ENCODE results near the gene SIRPB2.

The SIRPB2 gene

GRCh38 chr20:1449370-1449769 lies 41.9 kb downstream of the SIRPB2 start:
- no peak for DNase-seq (ENCODE audit: insufficient read length)
- TF ChIP-seq POLR2AphosphoS5 (IDR thresholded peaks at IDR 0.05; ENCODE audit: low read depth, low read length) (no peak), TAF1 (IDR thresholded peaks at IDR 0.05; ENCODE audit: borderline replicate concordance, low read depth, low read length) (no peak), POLR2A (IDR thresholded peaks at IDR 0.05; ENCODE audit: low read depth, low read length) (no peak)
- no peak for FAIRE-seq

- FAIRE-seq: no peak
- TF ChIP-seq TAF1 (IDR thresholded peaks at IDR 0.05; ENCODE audit: borderline replicate concordance, low read depth, low read length) (no peak), POLR2A (IDR thresholded peaks at IDR 0.05; ENCODE audit: low read depth, low read length) (no peak), POLR2AphosphoS5 (IDR thresholded peaks at IDR 0.05; ENCODE audit: low read depth, low read length) (no peak)
- DNase-seq (ENCODE audit: insufficient read length): no peak
Observed at GRCh38 chr20:1448081-1448620, 43.1 kb downstream of the SIRPB2 start.

GRCh38 chr20:1446536-1446935 lies 44.7 kb downstream of the SIRPB2 start:
- no peak for FAIRE-seq
- TF ChIP-seq POLR2A (IDR thresholded peaks at IDR 0.05; ENCODE audit: low read depth, low read length) (no peak), POLR2AphosphoS5 (IDR thresholded peaks at IDR 0.05; ENCODE audit: low read depth, low read length) (no peak), TAF1 (IDR thresholded peaks at IDR 0.05; ENCODE audit: borderline replicate concordance, low read depth, low read length) (no peak)
- DNase-seq (ENCODE audit: insufficient read length): no peak

GRCh38 chr20:1443085-1443484 lies 48.1 kb downstream of the SIRPB2 start:
- TF ChIP-seq TAF1 (IDR thresholded peaks at IDR 0.05; ENCODE audit: borderline replicate concordance, low read depth, low read length) (no peak), POLR2A (IDR thresholded peaks at IDR 0.05; ENCODE audit: low read depth, low read length) (no peak), POLR2AphosphoS5 (IDR thresholded peaks at IDR 0.05; ENCODE audit: low read depth, low read length) (no peak)
- DNase-seq (ENCODE audit: insufficient read length) (no peak), FAIRE-seq (no peak)

- no peak for DNase-seq (ENCODE audit: insufficient read length)
- TF ChIP-seq TAF1 (IDR thresholded peaks at IDR 0.05; ENCODE audit: borderline replicate concordance, low read depth, low read length) (no peak), POLR2A (IDR thresholded peaks at IDR 0.05; ENCODE audit: low read depth, low read length) (no peak), POLR2AphosphoS5 (IDR thresholded peaks at IDR 0.05; ENCODE audit: low read depth, low read length) (no peak)
- FAIRE-seq: no peak
Observed at GRCh38 chr20:1442304-1442703, 48.9 kb downstream of the SIRPB2 start.

GRCh38 chr20:1441133-1441532 lies 50.1 kb downstream of the SIRPB2 start:
- DNase-seq (ENCODE audit: insufficient read length) (no peak), FAIRE-seq (no peak)
- TF ChIP-seq TAF1 (IDR thresholded peaks at IDR 0.05; ENCODE audit: borderline replicate concordance, low read depth, low read length): no peak
- no peak for TF ChIP-seq POLR2A (IDR thresholded peaks at IDR 0.05; ENCODE audit: low read depth, low read length)
- TF ChIP-seq POLR2AphosphoS5 (IDR thresholded peaks at IDR 0.05; ENCODE audit: low read depth, low read length): no peak

- TF ChIP-seq POLR2A (IDR thresholded peaks at IDR 0.05; ENCODE audit: low read depth, low read length): no peak
- TF ChIP-seq POLR2AphosphoS5 (IDR thresholded peaks at IDR 0.05; ENCODE audit: low read depth, low read length): no peak
- TF ChIP-seq TAF1 (IDR thresholded peaks at IDR 0.05; ENCODE audit: borderline replicate concordance, low read depth, low read length): no peak
- no peak for FAIRE-seq
- no peak for DNase-seq (ENCODE audit: insufficient read length)
Observed at GRCh38 chr20:1440024-1440423, 51.2 kb downstream of the SIRPB2 start.

- TF ChIP-seq POLR2A (IDR thresholded peaks at IDR 0.05; ENCODE audit: low read depth, low read length) (no peak), TAF1 (IDR thresholded peaks at IDR 0.05; ENCODE audit: borderline replicate concordance, low read depth, low read length) (no peak), POLR2AphosphoS5 (IDR thresholded peaks at IDR 0.05; ENCODE audit: low read depth, low read length) (no peak)
- FAIRE-seq: no peak
Observed at GRCh38 chr20:1438361-1438760, 52.9 kb downstream of the SIRPB2 start.

GRCh38 chr20:1437235-1437904 lies 53.9 kb downstream of the SIRPB2 start:
- TF ChIP-seq POLR2AphosphoS5 (IDR thresholded peaks at IDR 0.05; ENCODE audit: low read depth, low read length): no peak
- no peak for TF ChIP-seq TAF1 (IDR thresholded peaks at IDR 0.05; ENCODE audit: borderline replicate concordance, low read depth, low read length)
- TF ChIP-seq POLR2A (IDR thresholded peaks at IDR 0.05; ENCODE audit: low read depth, low read length): no peak
- DNase-seq (ENCODE audit: insufficient read length): peak; percentile 20
- peak; percentile 97 for FAIRE-seq

More at GRCh38 chr20:1438361-1438760, 52.9 kb downstream of the SIRPB2 start:
- DNase-seq (ENCODE audit: insufficient read length): no peak

- DNase-seq (ENCODE audit: insufficient read length) (no peak), FAIRE-seq (no peak)
- TF ChIP-seq POLR2A (IDR thresholded peaks at IDR 0.05; ENCODE audit: low read depth, low read length) (no peak), TAF1 (IDR thresholded peaks at IDR 0.05; ENCODE audit: borderline replicate concordance, low read depth, low read length) (no peak)
Observed at GRCh38 chr20:1436263-1436662, 55.0 kb downstream of the SIRPB2 start.

- TF ChIP-seq POLR2A (IDR thresholded peaks at IDR 0.05; ENCODE audit: low read depth, low read length): no peak
- no peak for TF ChIP-seq TAF1 (IDR thresholded peaks at IDR 0.05; ENCODE audit: borderline replicate concordance, low read depth, low read length)
- TF ChIP-seq POLR2AphosphoS5 (IDR thresholded peaks at IDR 0.05; ENCODE audit: low read depth, low read length): no peak
- DNase-seq (ENCODE audit: insufficient read length): no peak
- no peak for FAIRE-seq
Observed at GRCh38 chr20:1435337-1435699, 55.9 kb downstream of the SIRPB2 start.

GRCh38 chr20:1434571-1435336 lies 56.5 kb downstream of the SIRPB2 start:
- DNase-seq (ENCODE audit: insufficient read length) (peak; percentile 22), FAIRE-seq (peak; percentile 97)
- TF ChIP-seq TAF1 (IDR thresholded peaks at IDR 0.05; ENCODE audit: borderline replicate concordance, low read depth, low read length): no peak
- no peak for TF ChIP-seq POLR2A (IDR thresholded peaks at IDR 0.05; ENCODE audit: low read depth, low read length)
- TF ChIP-seq POLR2AphosphoS5 (IDR thresholded peaks at IDR 0.05; ENCODE audit: low read depth, low read length): no peak

All from GM12892 (cell line).